GM12878 (cell line): ENCODE data around the gene EPB41. TPM values are rescaled to one million over a fixed set of nuclear protein-coding genes. Genes with fewer than 3 reads are reported as not detected.

ENCODE experiments used
- ATAC-seq: fragments of 200-7000 bp; cut with Tn5 transposase; 3 replicates; pipeline ENCODE4 v1.9.1; 2020; ENCODE audit warnings: mild to moderate bottlenecking, moderate library complexity
- BruUV-seq: library from RNA; stranded (reverse); fragments of 400-500 nt; replicated peaks from 2 replicates; lab custom pipeline; 2021; lab: Mats Ljungman, UMichigan
- CTCF ChIA-PET: fragments of 300-600 bp; sonication (Branson Sonifier 250); formaldehyde crosslinking; extraction: SDS; loops from one replicate; lab custom pipeline; 2021; ENCODE audit warnings: inconsistent platforms; lab: Yijun Ruan, JAX
- POLR2A ChIA-PET: fragments of 350-600 bp; formaldehyde crosslinking; extraction: SDS; loops from one replicate; lab custom pipeline; 2021; ENCODE audit warnings: inconsistent platforms; lab: Charles Lee
- RAD21 ChIA-PET: fragments of 300-600 bp; sonication (Branson Sonifier 250); formaldehyde crosslinking; loops from one replicate; lab custom pipeline; 2023; ENCODE audit warnings: antibody characterized with exemption; ENCODE audit not compliant: unreplicated experiment; lab: Charles Lee
- SMC1A ChIA-PET: fragments of 300-600 bp; sonication (Branson Sonifier 250); formaldehyde crosslinking; loops from one replicate; lab custom pipeline; 2023; ENCODE audit not compliant: unreplicated experiment, uncharacterized antibody; lab: Charles Lee
- DNase-seq: peaks from one replicate; pipeline ENCODE4 v3.0.0-alpha.2; 2011; ENCODE audit warnings: low read depth, low spot score
- FAIRE-seq: peaks from 3 replicates; lab custom pipeline; 2011; peaks lifted over from hg19 to GRCh38; lab: Jason Lieb, UNC
- H2AFZ ChIP-seq: 2 replicates; pipeline ENCODE4 v1.6.0; 2011; ENCODE audit warnings: low read depth, low read length, control low read depth; ENCODE audit not compliant: control insufficient read depth
- H3K27ac ChIP-seq: 2 replicates; pipeline ENCODE4 v1.5.1; 2011; ENCODE audit warnings: control low read depth; ENCODE audit not compliant: control insufficient read depth, insufficient read depth
- H3K27me3 ChIP-seq, 2 experiments: replicated peaks in 1 of 2; 2 replicates each; pipeline versions ENCODE4 v1.6.0 to v1.6.1; 2011; ENCODE audit warnings: low read length in 1 of 2; ENCODE audit not compliant: control insufficient read depth in 2 of 2, insufficient read depth in 2 of 2
- H3K36me3 ChIP-seq, 2 experiments: 2 replicates each; pipeline ENCODE4 v1.5.1; 2011; ENCODE audit warnings: low read length in 1 of 2; ENCODE audit not compliant: control insufficient read depth in 2 of 2, insufficient read depth in 2 of 2
- H3K4me1 ChIP-seq: 2 replicates; pipeline ENCODE4 v1.6.1; 2011; ENCODE audit warnings: mild to moderate bottlenecking, low read length, moderate library complexity, mixed read lengths; ENCODE audit not compliant: control insufficient read depth, insufficient read depth
- H3K4me2 ChIP-seq: 2 replicates; pipeline ENCODE4 v1.6.0; 2011; ENCODE audit warnings: control low read depth; ENCODE audit not compliant: control insufficient read depth, insufficient read depth
- H3K4me3 ChIP-seq: fragments of 200-600 bp; sonication (generic); 2 replicates; pipeline ENCODE4 v1.5.1; 2016
- H3K79me2 ChIP-seq: 2 replicates; pipeline ENCODE4 v1.6.0; 2011; ENCODE audit warnings: low read length; ENCODE audit not compliant: control insufficient read depth, insufficient read depth
- H3K9ac ChIP-seq: 2 replicates; pipeline ENCODE4 v1.8.0; 2011; ENCODE audit warnings: low read length, control low read depth, mixed read lengths; ENCODE audit not compliant: control insufficient read depth, insufficient read depth
- H3K9me3 ChIP-seq: replicated peaks from 3 replicates; pipeline ENCODE4 v1.5.1; 2011; ENCODE audit warnings: mild to moderate bottlenecking, low read length; ENCODE audit not compliant: control insufficient read depth, insufficient read depth
- H4K20me1 ChIP-seq: 2 replicates; pipeline ENCODE4 v1.6.0; 2011; ENCODE audit not compliant: control insufficient read depth, insufficient read depth
- NR2C1 ChIP-seq: fragments of 450-650 bp; IDR thresholded peaks from 2 replicates; pipeline ENCODE4 v1.6.1; 2017; ENCODE audit warnings: antibody characterized with exemption, mild to moderate bottlenecking, moderate library complexity
- TARDBP ChIP-seq: IDR thresholded peaks from 2 replicates; pipeline ENCODE4 v1.6.1; 2016; ENCODE audit warnings: borderline replicate concordance
- WGBS: methylation state at CpG from one replicate; pipeline ENCODE4 v1.1.6; 2016; ENCODE audit warnings: low lambda C conversion rate; ENCODE audit not compliant: insufficient replicate concordance, insufficient coverage; ENCODE audit errors: missing lambda C conversion rate; 5-methylcytosine and 5-hydroxymethylcytosine counted together
- in situ Hi-C: fragments of 300-500 bp; cut with MboI; formaldehyde crosslinking; loops from 9 replicates; pipeline ENCODE4 v1.14.3; 2018; ENCODE audit warnings: mixed read lengths
- intact Hi-C: fragments of 100-400 bp; cut with micrococcal nuclease; formaldehyde crosslinking; loops from one replicate; pipeline ENCODE4 v1.14.2; 2022; ENCODE audit not compliant: unreplicated experiment
- polyA plus RNA-seq, 11 experiments: library from polyadenylated mRNA; depleted of rRNA in 4 of 11; unstranded in 6 of 11; stranded (reverse) in 5 of 11; fragments of >200 nt; fragmentation: Nextera tagmentation in 4 of 11; fragmentation: Illumina TruSeq in 1 of 11; extraction: Ambion mirVana in 4 of 11; extraction: Trizol in 1 of 11; gene quantifications; 1 replicate in 1 of 11; 2 replicates in 10 of 11; pipeline versions ENCODE4 v1.2.1 to v1.2.3, GENCODE V29; 2011 to 2016; ENCODE audit warnings: inconsistent platforms in 2 of 11, missing spikeins in 2 of 11, low read depth in 1 of 11
- total RNA-seq, 4 experiments: library from RNA; depleted of rRNA in 3 of 4; stranded (reverse); fragments of >200 nt in 3 of 4; fragmentation: Illumina TruSeq in 1 of 4; extraction: Trizol in 1 of 4; gene quantifications; 2 replicates each; pipeline versions ENCODE4 v1.2.1 to v1.2.3, GENCODE V29; 2013 to 2021
- TF ChIP-seq, protein P1 (sequence below): fragments of 450-650 bp; IDR thresholded peaks from 2 replicates; pipeline ENCODE4 v1.6.1; 2017; ENCODE audit warnings: borderline replicate concordance
- TF ChIP-seq, protein P2 (sequence below): IDR thresholded peaks from 2 replicates; pipeline ENCODE4 v1.6.1; 2012; ENCODE audit warnings: improper control_type of control experiment, low read depth, low read length; ENCODE audit not compliant: insufficient replicate concordance
- TF ChIP-seq, protein P3 (sequence below): fragments of 450-650 bp; formaldehyde crosslinking; IDR thresholded peaks from 2 replicates; pipeline ENCODE4 v1.5.0; 2022; ENCODE audit warnings: mild to moderate bottlenecking, missing genetic modification characterization

EPB41 gene
- total and polyA plus RNA-seq, 10 of the 15 experiments (the other 5 are each of a cell fraction or from before 2014, with no cell fraction given) = 1.1 to 77.6 (median 58.8) TPM

DNA sequence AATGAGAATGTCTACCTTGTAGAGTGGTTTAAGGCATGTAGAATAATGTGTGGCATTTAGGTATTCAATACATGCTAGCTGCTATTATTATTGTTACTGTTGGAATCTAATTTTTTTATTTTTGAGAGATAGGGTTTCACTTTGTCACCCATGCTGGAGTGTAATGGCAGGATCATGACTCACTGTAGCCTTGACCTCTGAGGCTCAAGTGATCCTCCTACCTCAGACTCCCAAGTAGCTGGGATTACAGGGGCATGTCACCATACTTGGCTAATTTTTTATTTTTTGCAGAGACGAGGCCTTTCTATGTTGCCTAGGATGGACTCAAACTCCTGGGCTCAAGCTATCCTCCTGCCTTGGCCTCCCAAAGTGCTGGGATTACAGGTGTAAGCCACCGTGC lies 61.9 kb downstream of the EPB41 start:
- no peaks in the 10 kb centered on the region for H3K27me3 ChIP-seq
- TF ChIP-seq, protein P1, sequence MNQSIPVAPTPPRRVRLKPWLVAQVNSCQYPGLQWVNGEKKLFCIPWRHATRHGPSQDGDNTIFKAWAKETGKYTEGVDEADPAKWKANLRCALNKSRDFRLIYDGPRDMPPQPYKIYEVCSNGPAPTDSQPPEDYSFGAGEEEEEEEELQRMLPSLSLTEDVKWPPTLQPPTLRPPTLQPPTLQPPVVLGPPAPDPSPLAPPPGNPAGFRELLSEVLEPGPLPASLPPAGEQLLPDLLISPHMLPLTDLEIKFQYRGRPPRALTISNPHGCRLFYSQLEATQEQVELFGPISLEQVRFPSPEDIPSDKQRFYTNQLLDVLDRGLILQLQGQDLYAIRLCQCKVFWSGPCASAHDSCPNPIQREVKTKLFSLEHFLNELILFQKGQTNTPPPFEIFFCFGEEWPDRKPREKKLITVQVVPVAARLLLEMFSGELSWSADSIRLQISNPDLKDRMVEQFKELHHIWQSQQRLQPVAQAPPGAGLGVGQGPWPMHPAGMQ = no peak
- no peak for TF ChIP-seq NR2C1
- ChIA-PET CTCF (interaction anchor here (1.0 kb wide), 3 partner anchors 9 to 26 kb away, joined by 3 read pairs; no protein-coding TSS in a partner anchor), POLR2A (interaction anchor here (0.9 kb wide), 1 partner anchor 12 kb away, joined by 4 read pairs; no protein-coding TSS in a partner anchor), RAD21 (no interaction called here), SMC1A (interaction anchor here (1.1 to 2.4 kb wide), 3 partner anchors 10 to 94 kb away, joined by 3 to 7 read pairs (median 3); no protein-coding TSS in a partner anchor)
- ATAC-seq = no peak
- no peak for DNase-seq
- H3K27ac ChIP-seq = no peak overlapping the region
- 97% methylated on average over 2 of the region's 2 CpGs for WGBS
- H2AFZ ChIP-seq = no peak overlapping the region
- H3K9me3 ChIP-seq = no peaks in the 10 kb centered on the region
- H3K4me2 ChIP-seq = no peak overlapping the region
- intact Hi-C loops (no loop called here), in situ Hi-C loops (no loop called here)
- BruUV-seq = no TSS peak
- H4K20me1 ChIP-seq = no peaks in the 10 kb centered on the region
- H3K79me2 ChIP-seq = no peaks in the 10 kb centered on the region
- no peak for FAIRE-seq
- no peaks in the 10 kb centered on the region for H3K36me3 ChIP-seq
- no peak overlapping the region for H3K4me3 ChIP-seq
- no peak overlapping the region for H3K9ac ChIP-seq
- no peaks in the 10 kb centered on the region for H3K4me1 ChIP-seq

DNA sequence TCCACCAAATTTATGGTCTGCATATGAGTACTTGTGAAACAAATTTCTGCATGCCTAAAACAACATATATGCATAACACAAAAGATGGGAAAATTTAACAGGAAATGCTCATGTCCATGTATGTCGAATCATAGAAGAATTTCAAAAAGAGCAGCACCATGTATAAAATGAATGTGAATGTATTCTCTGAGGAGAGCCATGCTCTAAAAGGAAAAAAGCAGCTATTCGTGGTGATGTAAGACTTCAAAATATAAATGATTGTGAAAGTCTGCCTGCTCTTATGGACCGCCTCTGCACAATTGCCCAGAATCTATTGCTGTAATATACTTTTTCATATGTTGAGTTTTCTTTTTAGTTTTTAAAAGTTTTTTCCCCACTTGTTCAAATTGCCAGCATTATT lies 66.8 kb downstream of the EPB41 start:
- SMC1A ChIA-PET = interaction anchor here (1.6 kb wide), 1 partner anchor 55 kb away, joined by 3 read pairs; no protein-coding TSS in a partner anchor
- Histone ChIP-seq H3K9ac (no peak overlapping the region), H3K9me3 (peaks cover 7% of the 10 kb centered on the region), H3K79me2 (no peaks in the 10 kb centered on the region), H3K4me3 (no peak overlapping the region), H3K36me3 (no peaks in the 10 kb centered on the region), H3K4me1 (peaks cover 1% of the 10 kb centered on the region), H2AFZ (no peak overlapping the region), H3K27me3 (no peaks in the 10 kb centered on the region), H3K27ac (no peak overlapping the region), H3K4me2 (no peak overlapping the region), H4K20me1 (no peaks in the 10 kb centered on the region)
- intact Hi-C loops (no loop called here), in situ Hi-C loops (no loop called here)
- no peak for ATAC-seq
- RAD21 ChIA-PET = no interaction called here
- whole genome bisulfite sequencing = 98% methylated on average over 3 of the region's 3 CpGs
- DNase-seq = no peak
- no peak for FAIRE-seq
- CTCF ChIA-PET = interaction anchor here (1.4 kb wide), 1 partner anchor 53 kb away, joined by 4 read pairs; no protein-coding TSS in a partner anchor
- POLR2A ChIA-PET = interaction anchor here (0.5 to 1.0 kb wide), 2 partner anchors 70 to 247 kb away, joined by 3 to 5 read pairs; no protein-coding TSS in a partner anchor
- no TSS peak for BruUV-seq
- TF ChIP-seq, protein P2, sequence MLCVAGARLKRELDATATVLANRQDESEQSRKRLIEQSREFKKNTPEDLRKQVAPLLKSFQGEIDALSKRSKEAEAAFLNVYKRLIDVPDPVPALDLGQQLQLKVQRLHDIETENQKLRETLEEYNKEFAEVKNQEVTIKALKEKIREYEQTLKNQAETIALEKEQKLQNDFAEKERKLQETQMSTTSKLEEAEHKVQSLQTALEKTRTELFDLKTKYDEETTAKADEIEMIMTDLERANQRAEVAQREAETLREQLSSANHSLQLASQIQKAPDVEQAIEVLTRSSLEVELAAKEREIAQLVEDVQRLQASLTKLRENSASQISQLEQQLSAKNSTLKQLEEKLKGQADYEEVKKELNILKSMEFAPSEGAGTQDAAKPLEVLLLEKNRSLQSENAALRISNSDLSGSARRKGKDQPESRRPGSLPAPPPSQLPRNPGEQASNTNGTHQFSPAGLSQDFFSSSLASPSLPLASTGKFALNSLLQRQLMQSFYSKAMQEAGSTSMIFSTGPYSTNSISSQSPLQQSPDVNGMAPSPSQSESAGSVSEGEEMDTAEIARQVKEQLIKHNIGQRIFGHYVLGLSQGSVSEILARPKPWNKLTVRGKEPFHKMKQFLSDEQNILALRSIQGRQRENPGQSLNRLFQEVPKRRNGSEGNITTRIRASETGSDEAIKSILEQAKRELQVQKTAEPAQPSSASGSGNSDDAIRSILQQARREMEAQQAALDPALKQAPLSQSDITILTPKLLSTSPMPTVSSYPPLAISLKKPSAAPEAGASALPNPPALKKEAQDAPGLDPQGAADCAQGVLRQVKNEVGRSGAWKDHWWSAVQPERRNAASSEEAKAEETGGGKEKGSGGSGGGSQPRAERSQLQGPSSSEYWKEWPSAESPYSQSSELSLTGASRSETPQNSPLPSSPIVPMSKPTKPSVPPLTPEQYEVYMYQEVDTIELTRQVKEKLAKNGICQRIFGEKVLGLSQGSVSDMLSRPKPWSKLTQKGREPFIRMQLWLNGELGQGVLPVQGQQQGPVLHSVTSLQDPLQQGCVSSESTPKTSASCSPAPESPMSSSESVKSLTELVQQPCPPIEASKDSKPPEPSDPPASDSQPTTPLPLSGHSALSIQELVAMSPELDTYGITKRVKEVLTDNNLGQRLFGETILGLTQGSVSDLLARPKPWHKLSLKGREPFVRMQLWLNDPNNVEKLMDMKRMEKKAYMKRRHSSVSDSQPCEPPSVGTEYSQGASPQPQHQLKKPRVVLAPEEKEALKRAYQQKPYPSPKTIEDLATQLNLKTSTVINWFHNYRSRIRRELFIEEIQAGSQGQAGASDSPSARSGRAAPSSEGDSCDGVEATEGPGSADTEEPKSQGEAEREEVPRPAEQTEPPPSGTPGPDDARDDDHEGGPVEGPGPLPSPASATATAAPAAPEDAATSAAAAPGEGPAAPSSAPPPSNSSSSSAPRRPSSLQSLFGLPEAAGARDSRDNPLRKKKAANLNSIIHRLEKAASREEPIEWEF = no peak
- TF ChIP-seq, protein P3, sequence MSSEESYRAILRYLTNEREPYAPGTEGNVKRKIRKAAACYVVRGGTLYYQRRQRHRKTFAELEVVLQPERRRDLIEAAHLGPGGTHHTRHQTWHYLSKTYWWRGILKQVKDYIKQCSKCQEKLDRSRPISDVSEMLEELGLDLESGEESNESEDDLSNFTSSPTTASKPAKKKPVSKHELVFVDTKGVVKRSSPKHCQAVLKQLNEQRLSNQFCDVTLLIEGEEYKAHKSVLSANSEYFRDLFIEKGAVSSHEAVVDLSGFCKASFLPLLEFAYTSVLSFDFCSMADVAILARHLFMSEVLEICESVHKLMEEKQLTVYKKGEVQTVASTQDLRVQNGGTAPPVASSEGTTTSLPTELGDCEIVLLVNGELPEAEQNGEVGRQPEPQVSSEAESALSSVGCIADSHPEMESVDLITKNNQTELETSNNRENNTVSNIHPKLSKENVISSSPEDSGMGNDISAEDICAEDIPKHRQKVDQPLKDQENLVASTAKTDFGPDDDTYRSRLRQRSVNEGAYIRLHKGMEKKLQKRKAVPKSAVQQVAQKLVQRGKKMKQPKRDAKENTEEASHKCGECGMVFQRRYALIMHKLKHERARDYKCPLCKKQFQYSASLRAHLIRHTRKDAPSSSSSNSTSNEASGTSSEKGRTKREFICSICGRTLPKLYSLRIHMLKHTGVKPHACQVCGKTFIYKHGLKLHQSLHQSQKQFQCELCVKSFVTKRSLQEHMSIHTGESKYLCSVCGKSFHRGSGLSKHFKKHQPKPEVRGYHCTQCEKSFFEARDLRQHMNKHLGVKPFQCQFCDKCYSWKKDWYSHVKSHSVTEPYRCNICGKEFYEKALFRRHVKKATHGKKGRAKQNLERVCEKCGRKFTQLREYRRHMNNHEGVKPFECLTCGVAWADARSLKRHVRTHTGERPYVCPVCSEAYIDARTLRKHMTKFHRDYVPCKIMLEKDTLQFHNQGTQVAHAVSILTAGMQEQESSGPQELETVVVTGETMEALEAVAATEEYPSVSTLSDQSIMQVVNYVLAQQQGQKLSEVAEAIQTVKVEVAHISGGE = no peak
- no peak for TF ChIP-seq TARDBP
